Body of pancreas (tissue), 4 donors: Measurements from ENCODE around the gene ARHGAP6.

Experiments used
- CTCF ChIP-seq, 7 experiments: fragments of 450-650 bp in 4 of 7; fragments of 200-600 bp in 3 of 7; sonication (generic) in 3 of 7; IDR thresholded peaks; one replicate each; pipeline ENCODE4 v1.5.1; 2016 to 2019; ENCODE audit warnings: antibody characterized with exemption in 7 of 7
- POLR2A ChIP-seq, 3 donors: fragments of 450-650 bp; IDR thresholded peaks; one replicate each; pipeline ENCODE4 v1.6.1; 2016; ENCODE audit warnings: antibody characterized with exemption in 3 of 3, mild to moderate bottlenecking in 2 of 3

- TF ChIP-seq CTCF (IDR thresholded peaks at IDR 0.05) (no peak), POLR2A (IDR thresholded peaks at IDR 0.05) (no peak)
Observed at GRCh38 chrX:11451151-11451550, 214.6 kb downstream of the ARHGAP6 start.
